Measurements from ENCODE around the gene SPON1. TPM values are rescaled to one million over a fixed set of nuclear protein-coding genes. Genes with fewer than 3 reads are reported as not detected.

SPON1 gene
- total RNA-seq, 1 experiment from 2014 or later, result 6.4 TPM

DNA sequence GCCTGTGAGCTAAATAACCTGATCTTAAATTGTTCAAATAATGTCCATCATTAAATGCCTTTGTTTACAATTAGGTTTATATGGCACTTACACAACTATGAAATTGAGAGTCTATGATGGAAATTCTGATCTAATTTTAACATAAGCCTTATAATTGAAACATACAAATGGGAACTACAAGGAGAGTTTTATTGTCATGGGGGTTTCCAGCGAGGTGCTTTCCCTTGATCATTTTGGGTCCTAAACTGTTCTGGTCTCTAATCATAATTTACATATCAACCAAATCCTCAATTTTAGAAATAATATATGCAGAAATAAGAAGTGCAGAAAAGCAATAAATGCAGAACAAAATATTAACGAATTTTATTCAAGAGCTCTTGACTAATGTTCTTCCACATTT lies 351.6 kb downstream of the SPON1 start:
- Mint-ChIP-seq H3K36me3 (no peaks in the 10 kb centered on the region), H3K9me3 (no peaks in the 10 kb centered on the region), H3K27me3 (ENCODE audit: low read depth) (no peaks in the 10 kb centered on the region), H3K4me3 (no peak overlapping the region), H3K4me1 (peaks cover 64% of the 10 kb centered on the region), H3K27ac (0 out of 2 replicates have a peak overlapping the region, but pooled peaks have one; percentile 2)
- no peak for DNase-seq (ENCODE audit: low spot score)
- TF ChIP-seq EMX1 (CRISPR knock-in tag; IDR thresholded peaks at IDR 0.05), result no peak
- TF ChIP-seq, protein P1, sequence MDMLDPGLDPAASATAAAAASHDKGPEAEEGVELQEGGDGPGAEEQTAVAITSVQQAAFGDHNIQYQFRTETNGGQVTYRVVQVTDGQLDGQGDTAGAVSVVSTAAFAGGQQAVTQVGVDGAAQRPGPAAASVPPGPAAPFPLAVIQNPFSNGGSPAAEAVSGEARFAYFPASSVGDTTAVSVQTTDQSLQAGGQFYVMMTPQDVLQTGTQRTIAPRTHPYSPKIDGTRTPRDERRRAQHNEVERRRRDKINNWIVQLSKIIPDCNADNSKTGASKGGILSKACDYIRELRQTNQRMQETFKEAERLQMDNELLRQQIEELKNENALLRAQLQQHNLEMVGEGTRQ (CRISPR knock-in tag; IDR thresholded peaks at IDR 0.05), result no peak
- TF ChIP-seq, protein P2, sequence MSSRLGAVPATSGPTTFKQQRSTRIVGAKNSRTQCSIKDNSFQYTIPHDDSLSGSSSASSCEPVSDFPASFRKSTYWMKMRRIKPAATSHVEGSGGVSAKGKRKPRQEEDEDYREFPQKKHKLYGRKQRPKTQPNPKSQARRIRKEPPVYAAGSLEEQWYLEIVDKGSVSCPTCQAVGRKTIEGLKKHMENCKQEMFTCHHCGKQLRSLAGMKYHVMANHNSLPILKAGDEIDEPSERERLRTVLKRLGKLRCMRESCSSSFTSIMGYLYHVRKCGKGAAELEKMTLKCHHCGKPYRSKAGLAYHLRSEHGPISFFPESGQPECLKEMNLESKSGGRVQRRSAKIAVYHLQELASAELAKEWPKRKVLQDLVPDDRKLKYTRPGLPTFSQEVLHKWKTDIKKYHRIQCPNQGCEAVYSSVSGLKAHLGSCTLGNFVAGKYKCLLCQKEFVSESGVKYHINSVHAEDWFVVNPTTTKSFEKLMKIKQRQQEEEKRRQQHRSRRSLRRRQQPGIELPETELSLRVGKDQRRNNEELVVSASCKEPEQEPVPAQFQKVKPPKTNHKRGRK (CRISPR knock-in tag; IDR thresholded peaks at IDR 0.05; ENCODE audit: borderline replicate concordance), result no peak
- no peak for TF ChIP-seq E2F5 (CRISPR knock-in tag; IDR thresholded peaks at IDR 0.05)
- TF ChIP-seq, protein P3, sequence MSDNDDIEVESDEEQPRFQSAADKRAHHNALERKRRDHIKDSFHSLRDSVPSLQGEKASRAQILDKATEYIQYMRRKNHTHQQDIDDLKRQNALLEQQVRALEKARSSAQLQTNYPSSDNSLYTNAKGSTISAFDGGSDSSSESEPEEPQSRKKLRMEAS (CRISPR knock-in tag; IDR thresholded peaks at IDR 0.05), result no peak
- CTCF ChIA-PET, result interaction anchor here (1.0 to 2.0 kb wide), 3 partner anchors 13 to 141 kb away, joined by 3 to 9 read pairs (median 6); no protein-coding TSS in a partner anchor
- ATAC-seq, result no peak
- POLR2A ChIA-PET, result no interaction called here

- ChIA-PET POLR2A (no interaction called here), CTCF (interaction anchor here (0.9 to 1.5 kb wide), 3 partner anchors 14 to 140 kb away, joined by 3 to 6 read pairs (median 4); no protein-coding TSS in a partner anchor)
- Mint-ChIP-seq H3K27me3 (ENCODE audit: low read depth) (no peaks in the 10 kb centered on the region), H3K4me1 (peaks cover 71% of the 10 kb centered on the region), H3K9me3 (no peaks in the 10 kb centered on the region), H3K27ac (peak overlapping the region; percentile 19; the same call in 1 of the 2 replicates), H3K4me3 (no peak overlapping the region), H3K36me3 (no peaks in the 10 kb centered on the region)
- ATAC-seq (no peak), DNase-seq (ENCODE audit: low spot score) (no peak)
- no peak for TF ChIP-seq PRRX2 (CRISPR knock-in tag; IDR thresholded peaks at IDR 0.05)
- TF ChIP-seq ZNF281 (CRISPR knock-in tag; IDR thresholded peaks at IDR 0.05), result no peak
- TF ChIP-seq GABPB1 (CRISPR knock-in tag; IDR thresholded peaks at IDR 0.05), result no peak
- no peak for TF ChIP-seq E2F1 (CRISPR knock-in tag; IDR thresholded peaks at IDR 0.05)
- no peak for TF ChIP-seq MLX (CRISPR knock-in tag; IDR thresholded peaks at IDR 0.05)
- TF ChIP-seq NR2C2 (CRISPR knock-in tag; IDR thresholded peaks at IDR 0.05), result no peak
- no peak for TF ChIP-seq ZNF138 (CRISPR knock-in tag; conservative IDR thresholded peaks at IDR 0.05)
- no peak for TF ChIP-seq ZNF396 (CRISPR knock-in tag; IDR thresholded peaks at IDR 0.05; ENCODE audit: borderline replicate concordance)
- TF ChIP-seq, protein P4, sequence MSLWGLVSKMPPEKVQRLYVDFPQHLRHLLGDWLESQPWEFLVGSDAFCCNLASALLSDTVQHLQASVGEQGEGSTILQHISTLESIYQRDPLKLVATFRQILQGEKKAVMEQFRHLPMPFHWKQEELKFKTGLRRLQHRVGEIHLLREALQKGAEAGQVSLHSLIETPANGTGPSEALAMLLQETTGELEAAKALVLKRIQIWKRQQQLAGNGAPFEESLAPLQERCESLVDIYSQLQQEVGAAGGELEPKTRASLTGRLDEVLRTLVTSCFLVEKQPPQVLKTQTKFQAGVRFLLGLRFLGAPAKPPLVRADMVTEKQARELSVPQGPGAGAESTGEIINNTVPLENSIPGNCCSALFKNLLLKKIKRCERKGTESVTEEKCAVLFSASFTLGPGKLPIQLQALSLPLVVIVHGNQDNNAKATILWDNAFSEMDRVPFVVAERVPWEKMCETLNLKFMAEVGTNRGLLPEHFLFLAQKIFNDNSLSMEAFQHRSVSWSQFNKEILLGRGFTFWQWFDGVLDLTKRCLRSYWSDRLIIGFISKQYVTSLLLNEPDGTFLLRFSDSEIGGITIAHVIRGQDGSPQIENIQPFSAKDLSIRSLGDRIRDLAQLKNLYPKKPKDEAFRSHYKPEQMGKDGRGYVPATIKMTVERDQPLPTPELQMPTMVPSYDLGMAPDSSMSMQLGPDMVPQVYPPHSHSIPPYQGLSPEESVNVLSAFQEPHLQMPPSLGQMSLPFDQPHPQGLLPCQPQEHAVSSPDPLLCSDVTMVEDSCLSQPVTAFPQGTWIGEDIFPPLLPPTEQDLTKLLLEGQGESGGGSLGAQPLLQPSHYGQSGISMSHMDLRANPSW (CRISPR knock-in tag; conservative IDR thresholded peaks at IDR 0.05; ENCODE audit: low read depth), result no peak
- no peak for TF ChIP-seq NR3C1 (CRISPR knock-in tag; conservative IDR thresholded peaks at IDR 0.05; ENCODE audit: low read depth)
- no peak for TF ChIP-seq ZSCAN18 (CRISPR knock-in tag; IDR thresholded peaks at IDR 0.05)
- TF ChIP-seq E2F5 (CRISPR knock-in tag; IDR thresholded peaks at IDR 0.05), result no peak
- TF ChIP-seq ZNF671 (CRISPR knock-in tag; IDR thresholded peaks at IDR 0.05), result no peak
Measured at GRCh38 chr11:14315130-14315529, 352.6 kb downstream of the SPON1 start.
